ENCODE data around the gene NPAS3. TPM values are rescaled to one million over a fixed set of nuclear protein-coding genes. Genes with fewer than 3 reads are reported as not detected.

NPAS3 gene
- total and polyA plus RNA-seq, 2 donors (not counting 1 experiment from before 2014, with no cell fraction given) = 0.10 to 0.50 TPM

- DNase-seq (ENCODE audit: low read depth in 2 of 2) = no peak
- no peak overlapping the region for H2AFZ ChIP-seq (ENCODE audit: low read length)
- H3K27ac ChIP-seq (ENCODE audit: insufficient read depth, low read length) = no peak overlapping the region
- no peaks in the 10 kb centered on the region for H3K36me3 ChIP-seq (ENCODE audit: control insufficient read depth, insufficient read depth, low read length)
- TF ChIP-seq CTCF (conservative IDR thresholded peaks at IDR 0.05 in 1 of 2, IDR thresholded peaks at IDR 0.05 in 1 of 2; ENCODE audit: low read depth in 1 of 2, low read length in 2 of 2) (no peak), EZH2 (IDR thresholded peaks at IDR 0.05; ENCODE audit: low read length, missing control alignments) (no peak)
- no peak overlapping the region for H3K4me3 ChIP-seq (replicated peaks in 1 of 4; ENCODE audit: control extremely low read depth in 1 of 4, insufficient read depth in 1 of 4, low read depth in 3 of 4, low read length in 4 of 4)
- H3K79me2 ChIP-seq (ENCODE audit: control insufficient read depth, insufficient read depth, low read length) = no peaks in the 10 kb centered on the region
- no peaks in the 10 kb centered on the region for H3K4me1 ChIP-seq (ENCODE audit: control insufficient read depth, extremely low read depth, insufficient read depth, low read length)
- no peaks in the 10 kb centered on the region for H3K9me3 ChIP-seq (ENCODE audit: control insufficient read depth, insufficient read depth, low read depth, low read length)
- H4K20me1 ChIP-seq (ENCODE audit: control insufficient read depth, extremely low read depth, insufficient read depth, low read length) = no peaks in the 10 kb centered on the region
- no peaks in the 10 kb centered on the region for H3K27me3 ChIP-seq (ENCODE audit: control insufficient read depth, insufficient read depth, low read length)
- H3K9ac ChIP-seq (ENCODE audit: insufficient read depth, low read length) = no peak overlapping the region
- no peak overlapping the region for H3K4me2 ChIP-seq (ENCODE audit: extremely low read depth, insufficient read depth, low read length)
Observed at GRCh38 chr14:33114331-33114730, 175.7 kb downstream of the NPAS3 start.

GRCh38 chr14:33118668-33119067 lies 180.0 kb downstream of the NPAS3 start:
- Histone ChIP-seq H3K27me3 (ENCODE audit: control insufficient read depth, insufficient read depth, low read length) (no peaks in the 10 kb centered on the region), H3K36me3 (ENCODE audit: control insufficient read depth, insufficient read depth, low read length) (no peaks in the 10 kb centered on the region), H3K4me1 (ENCODE audit: control insufficient read depth, extremely low read depth, insufficient read depth, low read length) (no peaks in the 10 kb centered on the region), H3K4me2 (ENCODE audit: extremely low read depth, insufficient read depth, low read length) (no peak overlapping the region), H3K9me3 (ENCODE audit: control insufficient read depth, insufficient read depth, low read depth, low read length) (no peaks in the 10 kb centered on the region), H4K20me1 (ENCODE audit: control insufficient read depth, extremely low read depth, insufficient read depth, low read length) (no peaks in the 10 kb centered on the region), H2AFZ (ENCODE audit: low read length) (no peak overlapping the region), H3K79me2 (ENCODE audit: control insufficient read depth, insufficient read depth, low read length) (no peaks in the 10 kb centered on the region), H3K9ac (ENCODE audit: insufficient read depth, low read length) (no peak overlapping the region), H3K4me3 (replicated peaks in 1 of 4; ENCODE audit: control extremely low read depth in 1 of 4, insufficient read depth in 1 of 4, low read depth in 3 of 4, low read length in 4 of 4) (no peak overlapping the region), H3K27ac (ENCODE audit: insufficient read depth, low read length) (no peak overlapping the region)
- TF ChIP-seq EZH2 (IDR thresholded peaks at IDR 0.05; ENCODE audit: low read length, missing control alignments) = no peak
- TF ChIP-seq CTCF (conservative IDR thresholded peaks at IDR 0.05 in 1 of 2, IDR thresholded peaks at IDR 0.05 in 1 of 2; ENCODE audit: low read depth in 1 of 2, low read length in 2 of 2) = no peak
- DNase-seq (ENCODE audit: low read depth in 2 of 2) = peak in 1 of 2 donors; percentile 24

- H3K9ac ChIP-seq (ENCODE audit: insufficient read depth, low read length) = no peak overlapping the region
- H3K9me3 ChIP-seq (ENCODE audit: control insufficient read depth, insufficient read depth, low read depth, low read length) = no peaks in the 10 kb centered on the region
- TF ChIP-seq EZH2 (IDR thresholded peaks at IDR 0.05; ENCODE audit: low read length, missing control alignments) = no peak
- TF ChIP-seq CTCF (conservative IDR thresholded peaks at IDR 0.05 in 1 of 2, IDR thresholded peaks at IDR 0.05 in 1 of 2; ENCODE audit: low read depth in 1 of 2, low read length in 2 of 2) = no peak
- H3K79me2 ChIP-seq (ENCODE audit: control insufficient read depth, insufficient read depth, low read length) = no peaks in the 10 kb centered on the region
- H3K27me3 ChIP-seq (ENCODE audit: control insufficient read depth, insufficient read depth, low read length) = no peaks in the 10 kb centered on the region
- H2AFZ ChIP-seq (ENCODE audit: low read length) = no peak overlapping the region
- no peaks in the 10 kb centered on the region for H3K4me1 ChIP-seq (ENCODE audit: control insufficient read depth, extremely low read depth, insufficient read depth, low read length)
- H4K20me1 ChIP-seq (ENCODE audit: control insufficient read depth, extremely low read depth, insufficient read depth, low read length) = no peaks in the 10 kb centered on the region
- H3K36me3 ChIP-seq (ENCODE audit: control insufficient read depth, insufficient read depth, low read length) = no peaks in the 10 kb centered on the region
- no peak overlapping the region for H3K4me3 ChIP-seq (replicated peaks in 1 of 4; ENCODE audit: control extremely low read depth in 1 of 4, insufficient read depth in 1 of 4, low read depth in 3 of 4, low read length in 4 of 4)
- DNase-seq (ENCODE audit: low read depth in 2 of 2) = peak; percentile 42 to 91
- H3K4me2 ChIP-seq (ENCODE audit: extremely low read depth, insufficient read depth, low read length) = no peak overlapping the region
- no peak overlapping the region for H3K27ac ChIP-seq (ENCODE audit: insufficient read depth, low read length)
Observed at GRCh38 chr14:33120341-33120740, 181.7 kb downstream of the NPAS3 start.
